ENCODE results near the gene NCAN. TPM values are rescaled to one million over a fixed set of nuclear protein-coding genes. Genes with fewer than 3 reads are reported as not detected.
A peak's percentile ranks its signal among the peaks of the same experiment; 100 is the strongest.

Gene NCAN
- total and polyA plus RNA-seq, 2 of the 13 experiments (the other 11 are each of a cell fraction or from before 2014, with no cell fraction given) = not detected

DNA sequence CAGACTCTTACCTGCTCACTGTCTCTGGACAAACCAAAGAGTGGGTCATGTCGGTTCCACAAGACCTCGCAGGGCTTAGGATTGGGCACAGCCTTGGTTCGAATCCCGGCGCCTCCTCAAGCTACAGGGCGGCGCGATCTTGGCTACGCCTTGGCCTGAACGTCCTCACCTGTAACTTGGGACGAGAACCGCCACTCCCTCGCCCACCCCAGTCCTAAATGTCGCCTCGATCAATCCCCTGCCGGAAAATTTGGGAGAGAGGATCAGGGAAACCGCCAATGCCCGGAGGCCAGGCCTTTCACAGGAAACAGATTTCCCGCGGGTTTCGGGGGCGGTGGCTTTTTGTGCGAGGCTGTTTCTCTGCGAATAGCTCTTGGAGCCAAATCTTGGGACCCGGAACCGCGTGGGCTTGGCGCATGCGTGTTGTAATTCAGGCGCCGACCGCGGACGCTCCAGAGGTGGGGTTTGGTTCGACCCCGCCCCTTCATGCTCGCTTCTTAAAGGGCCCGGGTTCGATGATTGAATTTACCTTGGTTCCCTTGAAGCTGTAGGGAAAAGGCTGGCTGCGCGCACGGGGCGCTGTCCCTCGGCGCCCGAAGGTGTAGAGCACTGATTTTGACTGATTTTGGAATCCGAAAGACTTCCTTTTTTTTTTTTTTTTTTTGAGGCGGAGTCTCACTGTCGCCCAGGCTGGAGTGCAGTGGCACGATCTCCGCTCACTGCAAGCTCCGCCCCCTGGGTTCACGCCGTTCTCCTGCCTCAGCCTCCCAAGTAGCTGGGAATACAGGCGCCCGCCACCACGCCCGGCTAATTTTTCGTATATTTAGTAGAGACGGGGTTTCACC is 8.5 kb upstream of the NCAN start, which contains the start of gene NR2C2AP (continued):
- TF ChIP-seq, protein P1, sequence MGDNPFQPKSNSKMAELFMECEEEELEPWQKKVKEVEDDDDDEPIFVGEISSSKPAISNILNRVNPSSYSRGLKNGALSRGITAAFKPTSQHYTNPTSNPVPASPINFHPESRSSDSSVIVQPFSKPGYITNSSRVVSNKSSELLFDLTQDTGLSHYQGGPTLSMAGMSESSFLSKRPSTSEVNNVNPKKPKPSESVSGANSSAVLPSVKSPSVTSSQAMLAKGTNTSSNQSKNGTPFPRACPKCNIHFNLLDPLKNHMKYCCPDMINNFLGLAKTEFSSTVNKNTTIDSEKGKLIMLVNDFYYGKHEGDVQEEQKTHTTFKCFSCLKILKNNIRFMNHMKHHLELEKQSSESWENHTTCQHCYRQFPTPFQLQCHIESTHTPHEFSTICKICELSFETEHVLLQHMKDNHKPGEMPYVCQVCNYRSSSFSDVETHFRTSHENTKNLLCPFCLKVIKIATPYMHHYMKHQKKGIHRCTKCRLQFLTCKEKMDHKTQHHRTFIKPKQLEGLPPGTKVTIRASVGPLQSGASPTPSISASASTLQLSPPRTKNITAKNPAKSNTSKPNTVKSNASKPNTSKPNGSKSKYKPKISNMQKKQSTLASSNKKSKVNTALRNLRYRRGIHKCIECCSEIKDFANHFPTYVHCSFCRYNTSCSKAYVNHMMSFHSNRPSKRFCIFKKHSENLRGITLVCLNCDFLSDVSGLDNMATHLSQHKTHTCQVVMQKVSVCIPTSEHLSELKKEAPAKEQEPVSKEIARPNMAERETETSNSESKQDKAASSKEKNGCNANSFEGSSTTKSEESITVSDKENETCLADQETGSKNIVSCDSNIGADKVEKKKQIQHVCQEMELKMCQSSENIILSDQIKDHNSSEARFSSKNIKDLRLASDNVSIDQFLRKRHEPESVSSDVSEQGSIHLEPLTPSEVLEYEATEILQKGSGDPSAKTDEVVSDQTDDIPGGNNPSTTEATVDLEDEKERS (CRISPR knock-in tag; IDR thresholded peaks at IDR 0.05) = no peak
- no peak for TF ChIP-seq NFIB (CRISPR knock-in tag; IDR thresholded peaks at IDR 0.05; ENCODE audit: borderline replicate concordance)
- TF ChIP-seq, protein P2, sequence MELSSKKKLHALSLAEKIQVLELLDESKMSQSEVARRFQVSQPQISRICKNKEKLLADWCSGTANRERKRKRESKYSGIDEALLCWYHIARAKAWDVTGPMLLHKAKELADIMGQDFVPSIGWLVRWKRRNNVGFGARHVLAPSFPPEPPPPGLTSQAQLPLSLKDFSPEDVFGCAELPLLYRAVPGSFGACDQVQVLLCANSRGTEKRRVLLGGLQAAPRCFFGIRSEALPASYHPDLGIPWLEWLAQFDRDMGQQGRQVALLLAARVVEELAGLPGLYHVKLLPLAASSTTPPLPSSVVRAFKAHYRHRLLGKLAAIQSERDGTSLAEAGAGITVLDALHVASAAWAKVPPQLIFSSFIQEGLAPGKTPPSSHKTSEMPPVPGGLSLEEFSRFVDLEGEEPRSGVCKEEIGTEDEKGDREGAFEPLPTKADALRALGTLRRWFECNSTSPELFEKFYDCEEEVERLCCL (CRISPR knock-in tag; IDR thresholded peaks at IDR 0.05; ENCODE audit: borderline replicate concordance) = no peak
- TF ChIP-seq SNAI1 (CRISPR knock-in tag; IDR thresholded peaks at IDR 0.05; ENCODE audit: borderline replicate concordance) = no peak
- no peak for TF ChIP-seq ZFP82 (CRISPR knock-in tag; IDR thresholded peaks at IDR 0.05; ENCODE audit: borderline replicate concordance)
- no peak for TF ChIP-seq SETDB1 (CRISPR knock-in tag; IDR thresholded peaks at IDR 0.05; ENCODE audit: borderline replicate concordance)
- TF ChIP-seq, protein P3, sequence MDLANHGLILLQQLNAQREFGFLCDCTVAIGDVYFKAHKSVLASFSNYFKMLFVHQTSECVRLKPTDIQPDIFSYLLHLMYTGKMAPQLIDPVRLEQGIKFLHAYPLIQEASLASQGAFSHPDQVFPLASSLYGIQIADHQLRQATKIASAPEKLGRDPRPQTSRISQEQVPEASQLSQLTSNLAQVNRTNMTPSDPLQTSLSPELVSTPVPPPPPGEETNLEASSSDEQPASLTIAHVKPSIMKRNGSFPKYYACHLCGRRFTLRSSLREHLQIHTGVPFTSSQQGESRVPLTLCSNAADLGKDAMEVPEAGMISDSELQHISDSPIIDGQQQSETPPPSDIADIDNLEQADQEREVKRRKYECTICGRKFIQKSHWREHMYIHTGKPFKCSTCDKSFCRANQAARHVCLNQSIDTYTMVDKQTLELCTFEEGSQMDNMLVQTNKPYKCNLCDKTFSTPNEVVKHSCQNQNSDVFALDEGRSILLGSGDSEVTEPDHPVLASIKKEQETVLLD (CRISPR knock-in tag; IDR thresholded peaks at IDR 0.05; ENCODE audit: low read depth) = no peak
- 0 out of 2 replicates have a peak, but pooled peaks have one; percentile 17 for TF ChIP-seq ZNF263 (CRISPR knock-in tag; IDR thresholded peaks at IDR 0.05)
- TF ChIP-seq RARG (CRISPR knock-in tag; IDR thresholded peaks at IDR 0.05; ENCODE audit: low read depth) = no peak
- no peak for TF ChIP-seq IKZF4 (CRISPR knock-in tag; IDR thresholded peaks at IDR 0.05; ENCODE audit: borderline replicate concordance, low read depth, not compliant biosample characterization)
- no peak; the same call in 1 of the 2 replicates for TF ChIP-seq ZSCAN25 (CRISPR knock-in tag; IDR thresholded peaks at IDR 0.05)
- TF ChIP-seq, protein P4, sequence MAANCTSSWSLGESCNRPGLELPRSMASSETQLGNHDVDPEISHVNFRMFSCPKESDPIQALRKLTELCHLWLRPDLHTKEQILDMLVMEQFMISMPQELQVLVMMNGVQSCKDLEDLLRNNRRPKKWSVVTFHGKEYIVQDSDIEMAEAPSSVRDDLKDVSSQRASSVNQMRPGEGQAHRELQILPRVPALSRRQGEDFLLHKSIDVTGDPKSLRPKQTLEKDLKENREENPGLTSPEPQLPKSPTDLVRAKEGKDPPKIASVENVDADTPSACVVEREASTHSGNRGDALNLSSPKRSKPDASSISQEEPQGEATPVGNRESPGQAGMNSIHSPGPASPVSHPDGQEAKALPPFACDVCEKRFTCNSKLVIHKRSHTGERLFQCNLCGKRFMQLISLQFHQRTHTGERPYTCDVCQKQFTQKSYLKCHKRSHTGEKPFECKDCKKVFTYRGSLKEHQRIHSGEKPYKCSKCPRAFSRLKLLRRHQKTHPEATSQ (CRISPR knock-in tag; IDR thresholded peaks at IDR 0.05; ENCODE audit: borderline replicate concordance) = peak; percentile 70; the same call in 1 of the 2 replicates
- no peak for TF ChIP-seq HNRNPK (IDR thresholded peaks at IDR 0.05; ENCODE audit: low read depth, low read length, poor library complexity, severe bottlenecking)
- peak; percentile 74; the same call in 1 of the 2 replicates for TF ChIP-seq NRL (CRISPR knock-in tag; IDR thresholded peaks at IDR 0.05; ENCODE audit: borderline replicate concordance)
- TF ChIP-seq NR2F6 (IDR thresholded peaks at IDR 0.05) = no peak
- no peak for TF ChIP-seq NR2F6 (CRISPR knock-in tag; IDR thresholded peaks at IDR 0.05)
- TF ChIP-seq ERF (CRISPR knock-in tag; IDR thresholded peaks at IDR 0.05) = no peak
- peak; percentile 16; the same call in 1 of the 2 replicates for TF ChIP-seq ZNF44 (CRISPR knock-in tag; IDR thresholded peaks at IDR 0.05)
- TF ChIP-seq, protein P5, sequence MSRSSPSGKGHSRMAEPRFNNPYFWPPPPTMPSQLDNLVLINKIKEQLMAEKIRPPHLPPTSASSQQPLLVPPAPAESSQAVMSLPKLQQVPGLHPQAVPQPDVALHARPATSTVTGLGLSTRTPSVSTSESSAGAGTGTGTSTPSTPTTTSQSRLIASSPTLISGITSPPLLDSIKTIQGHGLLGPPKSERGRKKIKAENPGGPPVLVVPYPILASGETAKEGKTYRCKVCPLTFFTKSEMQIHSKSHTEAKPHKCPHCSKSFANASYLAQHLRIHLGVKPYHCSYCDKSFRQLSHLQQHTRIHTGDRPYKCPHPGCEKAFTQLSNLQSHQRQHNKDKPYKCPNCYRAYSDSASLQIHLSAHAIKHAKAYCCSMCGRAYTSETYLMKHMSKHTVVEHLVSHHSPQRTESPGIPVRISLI (CRISPR knock-in tag; IDR thresholded peaks at IDR 0.05; ENCODE audit: borderline replicate concordance) = peak; percentile 78; the same call in 1 of the 2 replicates
- TF ChIP-seq HMG20B (CRISPR knock-in tag; conservative IDR thresholded peaks at IDR 0.05) = no peak

Data from HepG2 (cell line).